ENCODE data around the gene SMIM1. TPM values are rescaled to one million over a fixed set of nuclear protein-coding genes. Genes with fewer than 3 reads are reported as not detected.

Gene SMIM1
- total and polyA plus RNA-seq, 9 of the 15 experiments (the other 6 are each of a cell fraction or from before 2014, with no cell fraction given), result 2.3 to 125 (median 24.3) TPM

GRCh38 chr1:3727042-3727824 is 45.3 kb upstream of the SMIM1 start (continued):
- TF ChIP-seq, protein P1, sequence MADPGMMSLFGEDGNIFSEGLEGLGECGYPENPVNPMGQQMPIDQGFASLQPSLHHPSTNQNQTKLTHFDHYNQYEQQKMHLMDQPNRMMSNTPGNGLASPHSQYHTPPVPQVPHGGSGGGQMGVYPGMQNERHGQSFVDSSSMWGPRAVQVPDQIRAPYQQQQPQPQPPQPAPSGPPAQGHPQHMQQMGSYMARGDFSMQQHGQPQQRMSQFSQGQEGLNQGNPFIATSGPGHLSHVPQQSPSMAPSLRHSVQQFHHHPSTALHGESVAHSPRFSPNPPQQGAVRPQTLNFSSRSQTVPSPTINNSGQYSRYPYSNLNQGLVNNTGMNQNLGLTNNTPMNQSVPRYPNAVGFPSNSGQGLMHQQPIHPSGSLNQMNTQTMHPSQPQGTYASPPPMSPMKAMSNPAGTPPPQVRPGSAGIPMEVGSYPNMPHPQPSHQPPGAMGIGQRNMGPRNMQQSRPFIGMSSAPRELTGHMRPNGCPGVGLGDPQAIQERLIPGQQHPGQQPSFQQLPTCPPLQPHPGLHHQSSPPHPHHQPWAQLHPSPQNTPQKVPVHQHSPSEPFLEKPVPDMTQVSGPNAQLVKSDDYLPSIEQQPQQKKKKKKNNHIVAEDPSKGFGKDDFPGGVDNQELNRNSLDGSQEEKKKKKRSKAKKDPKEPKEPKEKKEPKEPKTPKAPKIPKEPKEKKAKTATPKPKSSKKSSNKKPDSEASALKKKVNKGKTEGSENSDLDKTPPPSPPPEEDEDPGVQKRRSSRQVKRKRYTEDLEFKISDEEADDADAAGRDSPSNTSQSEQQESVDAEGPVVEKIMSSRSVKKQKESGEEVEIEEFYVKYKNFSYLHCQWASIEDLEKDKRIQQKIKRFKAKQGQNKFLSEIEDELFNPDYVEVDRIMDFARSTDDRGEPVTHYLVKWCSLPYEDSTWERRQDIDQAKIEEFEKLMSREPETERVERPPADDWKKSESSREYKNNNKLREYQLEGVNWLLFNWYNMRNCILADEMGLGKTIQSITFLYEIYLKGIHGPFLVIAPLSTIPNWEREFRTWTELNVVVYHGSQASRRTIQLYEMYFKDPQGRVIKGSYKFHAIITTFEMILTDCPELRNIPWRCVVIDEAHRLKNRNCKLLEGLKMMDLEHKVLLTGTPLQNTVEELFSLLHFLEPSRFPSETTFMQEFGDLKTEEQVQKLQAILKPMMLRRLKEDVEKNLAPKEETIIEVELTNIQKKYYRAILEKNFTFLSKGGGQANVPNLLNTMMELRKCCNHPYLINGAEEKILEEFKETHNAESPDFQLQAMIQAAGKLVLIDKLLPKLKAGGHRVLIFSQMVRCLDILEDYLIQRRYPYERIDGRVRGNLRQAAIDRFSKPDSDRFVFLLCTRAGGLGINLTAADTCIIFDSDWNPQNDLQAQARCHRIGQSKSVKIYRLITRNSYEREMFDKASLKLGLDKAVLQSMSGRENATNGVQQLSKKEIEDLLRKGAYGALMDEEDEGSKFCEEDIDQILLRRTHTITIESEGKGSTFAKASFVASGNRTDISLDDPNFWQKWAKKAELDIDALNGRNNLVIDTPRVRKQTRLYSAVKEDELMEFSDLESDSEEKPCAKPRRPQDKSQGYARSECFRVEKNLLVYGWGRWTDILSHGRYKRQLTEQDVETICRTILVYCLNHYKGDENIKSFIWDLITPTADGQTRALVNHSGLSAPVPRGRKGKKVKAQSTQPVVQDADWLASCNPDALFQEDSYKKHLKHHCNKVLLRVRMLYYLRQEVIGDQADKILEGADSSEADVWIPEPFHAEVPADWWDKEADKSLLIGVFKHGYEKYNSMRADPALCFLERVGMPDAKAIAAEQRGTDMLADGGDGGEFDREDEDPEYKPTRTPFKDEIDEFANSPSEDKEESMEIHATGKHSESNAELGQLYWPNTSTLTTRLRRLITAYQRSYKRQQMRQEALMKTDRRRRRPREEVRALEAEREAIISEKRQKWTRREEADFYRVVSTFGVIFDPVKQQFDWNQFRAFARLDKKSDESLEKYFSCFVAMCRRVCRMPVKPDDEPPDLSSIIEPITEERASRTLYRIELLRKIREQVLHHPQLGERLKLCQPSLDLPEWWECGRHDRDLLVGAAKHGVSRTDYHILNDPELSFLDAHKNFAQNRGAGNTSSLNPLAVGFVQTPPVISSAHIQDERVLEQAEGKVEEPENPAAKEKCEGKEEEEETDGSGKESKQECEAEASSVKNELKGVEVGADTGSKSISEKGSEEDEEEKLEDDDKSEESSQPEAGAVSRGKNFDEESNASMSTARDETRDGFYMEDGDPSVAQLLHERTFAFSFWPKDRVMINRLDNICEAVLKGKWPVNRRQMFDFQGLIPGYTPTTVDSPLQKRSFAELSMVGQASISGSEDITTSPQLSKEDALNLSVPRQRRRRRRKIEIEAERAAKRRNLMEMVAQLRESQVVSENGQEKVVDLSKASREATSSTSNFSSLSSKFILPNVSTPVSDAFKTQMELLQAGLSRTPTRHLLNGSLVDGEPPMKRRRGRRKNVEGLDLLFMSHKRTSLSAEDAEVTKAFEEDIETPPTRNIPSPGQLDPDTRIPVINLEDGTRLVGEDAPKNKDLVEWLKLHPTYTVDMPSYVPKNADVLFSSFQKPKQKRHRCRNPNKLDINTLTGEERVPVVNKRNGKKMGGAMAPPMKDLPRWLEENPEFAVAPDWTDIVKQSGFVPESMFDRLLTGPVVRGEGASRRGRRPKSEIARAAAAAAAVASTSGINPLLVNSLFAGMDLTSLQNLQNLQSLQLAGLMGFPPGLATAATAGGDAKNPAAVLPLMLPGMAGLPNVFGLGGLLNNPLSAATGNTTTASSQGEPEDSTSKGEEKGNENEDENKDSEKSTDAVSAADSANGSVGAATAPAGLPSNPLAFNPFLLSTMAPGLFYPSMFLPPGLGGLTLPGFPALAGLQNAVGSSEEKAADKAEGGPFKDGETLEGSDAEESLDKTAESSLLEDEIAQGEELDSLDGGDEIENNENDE (IDR thresholded peaks at IDR 0.05; ENCODE audit: low read depth, low read length), result no peak
- no peak for TF ChIP-seq TAL1 (IDR thresholded peaks at IDR 0.05)
- TF ChIP-seq BRD9 (IDR thresholded peaks at IDR 0.05; ENCODE audit: low read depth, partially characterized antibody), result no peak
- TF ChIP-seq REST (IDR thresholded peaks at IDR 0.05; ENCODE audit: borderline replicate concordance), result peak; percentile 43
- no peak for TF ChIP-seq REST (CRISPR knock-in tag; IDR thresholded peaks at IDR 0.05; ENCODE audit: low read depth)
- no peak for TF ChIP-seq SNRNP70 (optimal IDR thresholded peaks at IDR 0.05; ENCODE audit: low read depth, low read length)
- no peak for TF ChIP-seq GABPB2 (CRISPR knock-in tag; conservative IDR thresholded peaks at IDR 0.05)
- TF ChIP-seq ZNF174 (CRISPR knock-in tag; IDR thresholded peaks at IDR 0.05), result no peak
